CD4-positive, alpha-beta memory T cell (primary cell): ENCODE results near the gene ABHD2. TPM values are rescaled to one million over a fixed set of nuclear protein-coding genes. Genes with fewer than 3 reads are reported as not detected.
"Not testable (repeated sequence)": the region's sequence is repeated elsewhere in the genome, so short reads cannot be mapped to it uniquely, and the experiment has no call there.

Experiments used
- CTCF ChIA-PET: fragments of 350-600 bp; sonication (Branson Sonifier 250); formaldehyde crosslinking; loops from one replicate; lab custom pipeline; 2021; ENCODE audit warnings: inconsistent platforms; ENCODE audit not compliant: partially characterized antibody; lab: Charles Lee
- POLR2A ChIA-PET: fragments of 350-600 bp; sonication (Branson Sonifier 250); formaldehyde crosslinking; loops from one replicate; lab custom pipeline; 2021; ENCODE audit not compliant: partially characterized antibody; lab: Charles Lee
- DNase-seq, 5 donors: peaks; one replicate each; pipeline versions ENCODE4 v3.0.0 to v3.0.0-alpha.2; 2020 to 2022; ENCODE audit warnings: mixed read lengths in 1 of 5
- H3K27ac ChIP-seq: one replicate; pipeline ENCODE4 v1.7.0; 2013; ENCODE audit warnings: low read depth, low read length
- H3K27me3 ChIP-seq: 2 replicates; pipeline ENCODE4 v1.7.0; 2013; ENCODE audit warnings: mild to moderate bottlenecking, low read length, moderate library complexity; ENCODE audit not compliant: insufficient read depth
- H3K36me3 ChIP-seq: 2 replicates; pipeline ENCODE4 v1.7.0; 2013; ENCODE audit warnings: mild to moderate bottlenecking, low read length, moderate library complexity; ENCODE audit not compliant: insufficient read depth
- H3K4me1 ChIP-seq: 2 replicates; pipeline ENCODE4 v1.7.0; 2013; ENCODE audit warnings: mild to moderate bottlenecking, low read length, moderate library complexity; ENCODE audit not compliant: insufficient read depth
- H3K4me3 ChIP-seq, 2 donors: one replicate each; pipeline ENCODE4 v1.7.0; 2013; ENCODE audit warnings: low read length in 2 of 2, mild to moderate bottlenecking in 1 of 2
- H3K9me3 ChIP-seq, 2 donors: one replicate each; pipeline ENCODE4 v1.7.0; 2013; ENCODE audit warnings: low read length in 2 of 2, control low read depth in 1 of 2; ENCODE audit not compliant: control insufficient read depth in 1 of 2
- H3K27ac Mint-ChIP-seq, 7 donors: one replicate each; pipeline ENCODE4 v1.8.0; 2020 to 2021; ENCODE audit warnings: mixed read lengths in 7 of 7, mild to moderate bottlenecking in 6 of 7, inconsistent platforms in 3 of 7, moderate library complexity in 3 of 7
- H3K27me3 Mint-ChIP-seq, 2 donors: one replicate each; pipeline ENCODE4 v1.8.0; 2020 to 2021; ENCODE audit warnings: mixed read lengths in 2 of 2
- H3K36me3 Mint-ChIP-seq, 2 donors: one replicate each; pipeline ENCODE4 v1.8.0; 2020 to 2021; ENCODE audit warnings: mixed read lengths in 2 of 2, inconsistent platforms in 1 of 2, mild to moderate bottlenecking in 1 of 2
- H3K4me1 Mint-ChIP-seq, 4 donors: one replicate each; pipeline ENCODE4 v1.8.0; 2020 to 2021; ENCODE audit warnings: mixed read lengths in 4 of 4, mild to moderate bottlenecking in 1 of 4
- H3K4me3 Mint-ChIP-seq, 8 donors: one replicate each; pipeline ENCODE4 v1.8.0; 2020 to 2021; ENCODE audit warnings: mixed read lengths in 8 of 8, mild to moderate bottlenecking in 7 of 8, moderate library complexity in 6 of 8, inconsistent platforms in 3 of 8
- H3K9me3 Mint-ChIP-seq, 8 donors: one replicate each; pipeline ENCODE4 v1.8.0; 2020 to 2021; ENCODE audit warnings: mixed read lengths in 8 of 8, mild to moderate bottlenecking in 5 of 8, inconsistent platforms in 3 of 8, moderate library complexity in 1 of 8
- intact Hi-C: fragments of 100-400 bp; cut with micrococcal nuclease; formaldehyde crosslinking; loops from one replicate; pipeline ENCODE4 v1.15.1; 2023
- polyA plus RNA-seq, 2 donors: library from polyadenylated mRNA; unstranded; fragments of 300-500 nt; fragmentation: Illumina TruSeq; gene quantifications; one replicate each; pipeline ENCODE4 v1.2.3, GENCODE V29; 2021
- total RNA-seq, 2 experiments: library from RNA; stranded (reverse); gene quantifications; one replicate each; pipeline ENCODE4 v1.2.3, GENCODE V29; 2021

Gene ABHD2, protein sequence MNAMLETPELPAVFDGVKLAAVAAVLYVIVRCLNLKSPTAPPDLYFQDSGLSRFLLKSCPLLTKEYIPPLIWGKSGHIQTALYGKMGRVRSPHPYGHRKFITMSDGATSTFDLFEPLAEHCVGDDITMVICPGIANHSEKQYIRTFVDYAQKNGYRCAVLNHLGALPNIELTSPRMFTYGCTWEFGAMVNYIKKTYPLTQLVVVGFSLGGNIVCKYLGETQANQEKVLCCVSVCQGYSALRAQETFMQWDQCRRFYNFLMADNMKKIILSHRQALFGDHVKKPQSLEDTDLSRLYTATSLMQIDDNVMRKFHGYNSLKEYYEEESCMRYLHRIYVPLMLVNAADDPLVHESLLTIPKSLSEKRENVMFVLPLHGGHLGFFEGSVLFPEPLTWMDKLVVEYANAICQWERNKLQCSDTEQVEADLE
- total RNA-seq (10 to 100 TPM; 65.4 to 68.9 TPM), polyA plus RNA-seq (10 to 100 TPM; 12.7 to 27.8 TPM)

DNA sequence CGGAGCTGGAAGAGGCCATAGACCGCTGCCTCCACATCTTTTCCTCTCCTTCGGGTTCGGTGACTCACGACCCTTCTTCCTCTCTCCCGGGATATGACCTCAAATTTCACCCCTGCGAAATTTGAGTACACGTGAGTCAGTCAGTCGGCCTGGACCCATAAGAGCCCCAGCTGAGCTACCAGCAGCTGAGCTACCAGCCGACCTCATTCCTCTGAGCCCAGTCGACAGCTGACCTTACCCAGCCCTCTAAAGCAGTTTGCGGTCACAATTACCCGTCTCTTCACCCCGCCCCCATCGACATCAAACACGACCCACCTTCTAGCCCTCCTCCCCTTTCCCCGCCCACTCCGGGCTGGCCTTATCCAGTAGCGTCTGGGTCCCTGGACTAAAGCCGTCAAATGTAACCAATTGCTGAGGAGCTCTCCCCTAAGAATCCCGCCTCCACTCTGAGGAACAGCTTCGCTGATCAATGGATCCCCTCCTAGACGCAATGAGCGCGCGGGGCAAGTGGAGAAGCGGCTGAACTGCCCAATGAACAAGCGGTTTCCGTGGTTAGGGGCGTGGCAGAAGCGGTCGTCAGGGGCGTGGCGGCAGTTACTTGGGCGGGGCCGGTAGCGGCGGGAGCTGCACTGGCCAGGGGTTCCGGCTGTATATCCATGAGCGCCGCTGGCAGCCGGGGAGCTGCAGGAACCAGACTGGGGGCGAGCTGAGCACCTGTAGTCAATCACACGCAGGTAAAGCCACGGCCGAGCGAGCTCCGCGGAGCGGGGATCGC, at the start of gene ABHD2:
Gene ABHD2, plus strand, starts transcription at position 627 of the 775 bp plus-strand sequence. CDS start 27,872 bp downstream, outside the sequence.
- DNase-seq: peak; percentile 98 to 99 (median 98)
- H3K27ac Mint-ChIP-seq: peak within 1 kb of the TSS in 6 of 7 donors; percentile 57 to 98 (median 94)
- Histone ChIP-seq H3K9me3 (no peaks in the 10 kb centered on the region), H3K4me1 (peaks cover 38% of the 10 kb centered on the region), H3K27me3 (no peaks in the 10 kb centered on the region), H3K4me3 (peak within 1 kb of the TSS; percentile 49 to 89), H3K27ac (peak within 1 kb of the TSS; percentile 75), H3K36me3 (no peaks in the 10 kb centered on the region)
- H3K27me3 Mint-ChIP-seq: no peaks in the 10 kb centered on the region
- no peak within 1 kb of the TSS for H3K4me3 Mint-ChIP-seq
- POLR2A ChIA-PET: interaction anchor here (0.7 to 3.5 kb wide), 19 partner anchors 9 to 1146 kb away, joined by 3 to 19 read pairs (median 3); partner anchors contain the start of genes AP3S2, CIB1, FANCI and GDPGP1
- intact Hi-C loops: loop anchor here (1.0 to 2.0 kb wide), 3 partner anchors 193 to 541 kb away; partner anchors contain the start of genes DET1, HAPLN3 and POLG
- peaks cover 24 to 38% (median 32%) of the 10 kb centered on the region in 4 donors for H3K4me1 Mint-ChIP-seq
- H3K9me3 Mint-ChIP-seq: no peaks in the 10 kb centered on the region
- peaks cover 0 to 3% of the 10 kb centered on the region in 2 donors for H3K36me3 Mint-ChIP-seq
- CTCF ChIA-PET: interaction anchor here (0.8 to 8.6 kb wide), 15 partner anchors 9 to 190 kb away, joined by 3 to 78 read pairs (median 3); no protein-coding TSS in a partner anchor

DNA sequence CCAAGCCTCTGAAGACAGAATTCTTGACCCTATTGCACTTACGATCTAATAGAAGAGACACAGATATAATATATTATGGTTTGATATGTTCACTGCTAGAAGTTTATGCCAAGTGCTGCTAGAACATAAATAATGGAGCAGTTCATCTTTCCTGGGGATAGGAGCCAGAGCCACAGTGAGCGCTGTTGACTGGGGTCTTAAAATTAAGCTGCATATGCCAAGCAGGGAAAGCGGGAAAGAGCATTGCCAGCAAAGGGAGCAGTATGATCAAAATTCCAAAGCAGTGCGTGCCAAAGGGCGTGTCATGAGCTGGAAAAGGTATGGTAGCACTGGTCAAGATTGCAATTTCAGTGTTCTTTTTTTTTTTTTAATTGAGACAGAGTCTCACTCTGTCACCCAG, 49.1 kb upstream of the ABHD2 start:
- DNase-seq: no peak
- ChIA-PET CTCF (no interaction called here), POLR2A (no interaction called here)
- peak overlapping the region in 1 of 7 donors; percentile 26 for H3K27ac Mint-ChIP-seq
- Histone ChIP-seq H3K27ac (no peak overlapping the region), H3K4me1 (no peaks in the 10 kb centered on the region), H3K4me3 (no peak overlapping the region), H3K36me3 (no peaks in the 10 kb centered on the region), H3K27me3 (no peaks in the 10 kb centered on the region), H3K9me3 (no peaks in the 10 kb centered on the region)
- intact Hi-C loops: no loop called here
- no peaks in the 10 kb centered on the region for H3K4me1 Mint-ChIP-seq
- peaks cover 13 to 16% of the 10 kb centered on the region in 2 donors for H3K27me3 Mint-ChIP-seq
- H3K36me3 Mint-ChIP-seq: no peaks in the 10 kb centered on the region
- H3K4me3 Mint-ChIP-seq: no peak overlapping the region
- H3K9me3 Mint-ChIP-seq: peaks cover 0 to 6% (median 0%) of the 10 kb centered on the region in 8 donors

DNA sequence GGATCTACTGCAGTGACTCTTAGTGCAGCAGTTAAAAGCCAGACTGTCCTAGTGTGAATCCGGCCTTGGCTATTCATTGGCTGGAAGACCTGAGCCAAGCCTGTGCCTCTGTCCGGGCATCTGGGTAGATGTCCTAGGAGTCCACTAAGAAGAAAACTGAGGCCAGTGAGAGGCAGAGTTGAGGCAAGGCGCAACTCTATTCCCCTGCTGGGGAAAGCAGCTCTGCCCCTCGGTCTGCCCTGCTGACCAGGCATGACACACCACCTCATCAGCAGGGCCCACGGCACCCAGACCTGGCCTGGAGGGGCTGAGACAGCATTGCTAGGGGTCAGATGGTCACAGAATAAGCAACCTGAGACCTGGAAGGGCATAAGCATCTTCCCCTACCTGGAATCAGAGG, 46.7 kb upstream of the ABHD2 start:
- CTCF ChIA-PET: no interaction called here
- POLR2A ChIA-PET: no interaction called here

DNA sequence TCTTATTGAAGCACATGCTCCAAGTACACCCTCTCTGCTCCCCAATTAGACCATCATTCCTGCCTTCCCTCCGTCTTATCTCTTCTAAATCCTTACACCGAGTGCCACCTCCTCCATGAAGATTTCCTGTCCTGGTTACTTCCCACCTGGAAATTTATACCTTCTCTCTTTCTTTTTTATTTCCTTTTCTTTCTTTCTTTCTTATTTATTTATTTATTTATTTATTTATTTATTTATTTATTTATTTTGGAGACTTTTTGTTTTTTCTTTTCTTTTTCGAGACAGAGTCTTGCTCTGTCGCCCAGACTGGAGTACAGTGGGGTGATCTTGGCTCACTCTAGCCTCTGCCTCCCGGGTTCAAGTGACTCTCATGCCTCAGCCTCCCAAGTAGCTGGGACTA, 45.9 kb upstream of the ABHD2 start:
- Histone ChIP-seq H3K36me3 (no peaks in the 10 kb centered on the region), H3K4me3 (no peak overlapping the region), H3K4me1 (no peaks in the 10 kb centered on the region), H3K9me3 (no peaks in the 10 kb centered on the region), H3K27me3 (no peaks in the 10 kb centered on the region), H3K27ac (no peak overlapping the region)
- Mint-ChIP-seq H3K4me3 (no peak overlapping the region), H3K4me1 (no peaks in the 10 kb centered on the region), H3K27me3 (peaks cover 3 to 12% of the 10 kb centered on the region in 2 donors), H3K9me3 (peaks cover 0 to 9% (median 2%) of the 10 kb centered on the region in 8 donors), H3K27ac (peak overlapping the region in 1 of 7 donors; percentile 17), H3K36me3 (no peaks in the 10 kb centered on the region)
- intact Hi-C loops: no loop called here
- ChIA-PET CTCF (no interaction called here), POLR2A (no interaction called here)
- no peak for DNase-seq

More for the DNA sequence above, 46.7 kb upstream of the ABHD2 start:
- no peaks in the 10 kb centered on the region for H3K4me1 Mint-ChIP-seq
- Histone ChIP-seq H3K9me3 (no peaks in the 10 kb centered on the region), H3K4me3 (no peak overlapping the region), H3K36me3 (no peaks in the 10 kb centered on the region), H3K27me3 (no peaks in the 10 kb centered on the region), H3K4me1 (no peaks in the 10 kb centered on the region), H3K27ac (no peak overlapping the region)
- intact Hi-C loops: no loop called here
- DNase-seq: no peak
- peaks cover 7 to 14% of the 10 kb centered on the region in 2 donors for H3K27me3 Mint-ChIP-seq
- no peak overlapping the region for H3K4me3 Mint-ChIP-seq
- no peak overlapping the region for H3K27ac Mint-ChIP-seq
- no peaks in the 10 kb centered on the region for H3K36me3 Mint-ChIP-seq
- H3K9me3 Mint-ChIP-seq: peaks cover 0 to 8% (median 2%) of the 10 kb centered on the region in 8 donors

DNA sequence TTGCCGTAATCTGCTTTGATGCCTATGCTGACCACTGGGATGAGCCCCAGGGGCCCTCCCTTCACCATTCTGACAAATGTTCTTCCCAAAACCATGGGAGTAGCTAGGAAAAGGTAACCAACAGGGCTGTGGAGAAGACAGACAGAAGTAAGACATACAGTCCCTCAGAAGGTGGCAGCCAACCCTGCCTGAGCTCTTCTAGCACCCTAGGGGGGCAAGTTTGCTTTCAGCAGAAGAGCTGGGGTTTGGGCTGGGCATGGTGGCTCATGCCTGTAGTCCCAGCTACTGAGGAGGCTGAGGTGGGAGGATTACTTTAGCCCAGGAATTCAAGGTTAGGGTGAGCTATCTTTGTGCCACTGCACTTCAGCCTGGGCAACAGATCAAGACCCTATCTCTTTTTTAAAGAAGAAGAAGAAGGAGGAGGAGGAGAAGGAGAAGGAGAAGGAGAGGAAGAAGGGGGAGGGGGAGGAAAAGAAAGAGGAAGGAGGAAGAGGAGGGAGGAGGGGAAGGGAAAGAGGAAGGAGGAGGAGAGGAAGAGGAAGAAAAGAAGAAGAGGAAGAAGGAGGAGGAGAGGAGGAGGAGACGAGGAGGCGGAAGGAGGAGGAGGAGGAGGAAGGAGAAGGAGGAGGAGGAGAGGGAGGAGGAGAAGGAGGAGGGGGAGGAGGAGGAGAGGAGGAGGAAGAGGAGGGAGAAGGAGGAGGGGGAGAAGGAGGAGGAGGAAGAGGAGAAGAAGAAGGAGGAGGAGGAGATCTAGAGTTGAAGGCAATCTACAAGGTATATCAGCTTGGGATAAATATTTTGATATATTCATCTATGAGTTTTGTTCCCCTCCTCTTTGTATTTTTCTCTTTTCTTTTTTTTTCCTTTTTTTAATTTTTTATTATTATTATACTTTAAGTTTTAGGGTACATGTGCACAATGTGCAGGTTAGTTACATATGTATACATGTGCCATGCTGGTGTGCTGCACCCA, 44.9 kb upstream of the ABHD2 start:
- Mint-ChIP-seq H3K9me3 (peaks cover 0 to 9% (median 2%) of the 10 kb centered on the region in 8 donors), H3K4me3 (no peak overlapping the region), H3K27me3 (peaks cover 3 to 8% of the 10 kb centered on the region in 2 donors), H3K4me1 (no peaks in the 10 kb centered on the region), H3K27ac (no peak overlapping the region), H3K36me3 (no peaks in the 10 kb centered on the region)
- ChIA-PET POLR2A (no interaction called here), CTCF (no interaction called here)
- H3K27me3 ChIP-seq: no peaks in the 10 kb centered on the region
- no peak for DNase-seq
- intact Hi-C loops: no loop called here
- no peak overlapping the region for H3K27ac ChIP-seq
- H3K4me1 ChIP-seq: no peaks in the 10 kb centered on the region
- no peaks in the 10 kb centered on the region for H3K36me3 ChIP-seq
- no peak overlapping the region for H3K4me3 ChIP-seq
- H3K9me3 ChIP-seq: no peaks in the 10 kb centered on the region

DNA sequence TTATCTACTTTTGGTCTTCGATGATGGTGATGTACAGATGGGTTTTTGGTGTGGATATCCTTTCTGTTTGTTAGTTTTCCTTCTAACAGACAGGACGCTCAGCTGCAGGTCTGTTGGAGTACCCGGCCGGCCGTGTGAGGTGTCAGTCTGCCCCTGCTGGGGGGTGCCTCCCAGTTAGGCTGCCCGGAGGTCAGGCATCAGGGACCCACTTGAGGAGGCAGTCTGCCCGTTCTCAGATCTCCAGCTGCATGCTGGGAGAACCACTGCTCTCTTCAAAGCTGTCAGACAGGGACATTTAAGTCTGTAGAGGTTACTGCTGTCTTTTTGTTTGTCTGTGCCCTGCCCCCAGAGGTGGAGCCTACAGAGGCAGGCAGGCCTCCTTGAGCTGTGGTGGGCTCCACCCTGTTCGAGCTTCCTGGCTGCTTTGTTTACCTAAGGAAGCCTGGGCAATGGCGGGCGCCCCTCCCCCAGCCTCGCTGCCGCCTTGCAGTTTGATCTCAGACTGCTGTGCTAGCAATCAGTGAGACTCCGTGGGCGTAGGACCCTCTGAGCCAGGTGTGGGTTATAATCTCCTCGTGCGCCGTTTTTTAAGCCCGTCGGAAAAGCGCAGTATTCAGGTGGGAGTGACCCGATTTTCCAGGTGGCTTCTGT, 39.1 kb upstream of the ABHD2 start:
- Mint-ChIP-seq H3K4me3 (peak overlapping the region; percentile 15 to 79 (median 67)), H3K4me1 (peaks cover 16 to 35% (median 27%) of the 10 kb centered on the region in 4 donors), H3K9me3 (peaks cover 0 to 28% (median 14%) of the 10 kb centered on the region in 8 donors), H3K27ac (peak overlapping the region in 6 of 7 donors; percentile 57 to 78 (median 74))
- peak in 4 of 5 donors; percentile 11 to 39 (median 28) for DNase-seq
- POLR2A ChIA-PET, H3K9me3 ChIP-seq, H3K27me3 Mint-ChIP-seq, H3K27ac ChIP-seq, H3K4me3 ChIP-seq, H3K36me3 Mint-ChIP-seq, H3K27me3 ChIP-seq, H3K36me3 ChIP-seq, intact Hi-C loops: not testable (repeated sequence)
- CTCF ChIA-PET: interaction anchor here (1.5 kb wide), 1 partner anchor 42 kb away, joined by 3 read pairs; no protein-coding TSS in a partner anchor
- H3K4me1 ChIP-seq: peaks cover 10% of the 10 kb centered on the region
